Measurements from ENCODE around the gene ATG13. TPM values are rescaled to one million over a fixed set of nuclear protein-coding genes. Genes with fewer than 3 reads are reported as not detected.
A peak's percentile ranks its signal among the peaks of the same experiment; 100 is the strongest.
"Not testable (repeated sequence)": the region's sequence is repeated elsewhere in the genome, so short reads cannot be mapped to it uniquely, and the experiment has no call there.

ATG13 gene
- total RNA-seq, 6 donors from 2014 or later = 54.9 to 122 (median 64.9) TPM

- TF ChIP-seq POLR2AphosphoS5 (IDR thresholded peaks at IDR 0.05) = no peak
- TF ChIP-seq POLR2A (IDR thresholded peaks at IDR 0.05) = no peak
- Histone ChIP-seq H3K4me1 (peaks cover 31 to 59% (median 49%) of the 10 kb centered on the region in 4 donors), H3K36me3 (peaks cover 21 to 46% (median 35%) of the 10 kb centered on the region in 4 donors), H3K9me3 (no peaks in the 10 kb centered on the region), H3K27ac (peak overlapping the region; percentile 80 to 89 (median 87)), H3K4me3 (peak overlapping the region; percentile 74 to 93 (median 88)), H3K27me3 (no peaks in the 10 kb centered on the region)
- DNase-seq (peak in 1 of 2 donors; percentile 79), ATAC-seq (ENCODE audit: low FRiP score in 2 of 2) (no peak)
- 1% methylated on average over 21 to 29 of the region's 29 CpGs for WGBS, 2 donors
Measured at GRCh38 chr11:46701078-46701654, 83.8 kb downstream of the ATG13 start.

- Histone ChIP-seq H3K27me3 (no peaks in the 10 kb centered on the region), H3K27ac (no peak overlapping the region), H3K4me1 (peaks cover 9 to 22% (median 15%) of the 10 kb centered on the region in 4 donors), H3K4me3 (no peak overlapping the region), H3K9me3 (no peaks in the 10 kb centered on the region), H3K36me3 (peaks cover 21 to 55% (median 50%) of the 10 kb centered on the region in 4 donors)
- DNase-seq = peak in 1 of 2 donors; percentile 75
- WGBS, 2 donors = 95 to 100% methylated on average over 3 to 27 of the region's 31 CpGs
- TF ChIP-seq EP300 (IDR thresholded peaks at IDR 0.05) = no peak
- TF ChIP-seq POLR2A (IDR thresholded peaks at IDR 0.05) = no peak
- TF ChIP-seq CTCF (IDR thresholded peaks at IDR 0.05) = no peak
- no peak for TF ChIP-seq POLR2AphosphoS5 (IDR thresholded peaks at IDR 0.05)
- no peak for ATAC-seq (ENCODE audit: low FRiP score in 2 of 2)
Measured at GRCh38 chr11:46705070-46705688, 87.8 kb downstream of the ATG13 start.

GRCh38 chr11:46706886-46707285, 89.5 kb downstream of the ATG13 start:
- H3K36me3 ChIP-seq = peaks cover 21 to 55% (median 50%) of the 10 kb centered on the region in 4 donors
- no peak for ATAC-seq (ENCODE audit: low FRiP score in 2 of 2)
- DNase-seq = no peak
- WGBS, 2 donors = 87 to 89% methylated on average over 7 of the region's 7 CpGs
- no peak overlapping the region for H3K4me3 ChIP-seq
- peaks cover 3 to 15% (median 10%) of the 10 kb centered on the region in 4 donors for H3K4me1 ChIP-seq
- no peak overlapping the region for H3K27ac ChIP-seq
- no peaks in the 10 kb centered on the region for H3K9me3 ChIP-seq
- TF ChIP-seq EP300 (IDR thresholded peaks at IDR 0.05) (no peak), CTCF (IDR thresholded peaks at IDR 0.05) (no peak), POLR2AphosphoS5 (IDR thresholded peaks at IDR 0.05) (no peak), POLR2A (IDR thresholded peaks at IDR 0.05) (no peak)
- H3K27me3 ChIP-seq = no peaks in the 10 kb centered on the region

GRCh38 chr11:46709351-46709750, 92.0 kb downstream of the ATG13 start:
- H3K9me3 ChIP-seq; H3K4me3 ChIP-seq; H3K27ac ChIP-seq; H3K27me3 ChIP-seq; H3K4me1 ChIP-seq; ATAC-seq (ENCODE audit: low FRiP score in 2 of 2); DNase-seq: not testable (repeated sequence)
- 85 to 95% methylated on average over 9 of the region's 9 CpGs for WGBS, 2 donors
- peaks cover 18 to 38% (median 32%) of the 10 kb centered on the region in 4 donors for H3K36me3 ChIP-seq

GRCh38 chr11:46710821-46711269, 93.5 kb downstream of the ATG13 start:
- no peak for DNase-seq
- Histone ChIP-seq H3K36me3 (peaks cover 3 to 23% (median 17%) of the 10 kb centered on the region in 4 donors), H3K27me3 (no peaks in the 10 kb centered on the region), H3K4me3 (no peak overlapping the region), H3K27ac (peak overlapping the region in 3 of 4 donors; percentile 55 to 70 (median 66)), H3K4me1 (no peaks in the 10 kb centered on the region), H3K9me3 (no peaks in the 10 kb centered on the region)
- ATAC-seq (ENCODE audit: low FRiP score in 2 of 2) = peak; percentile 54 to 95
- 73 to 78% methylated on average over 8 to 9 of the region's 10 CpGs for WGBS, 2 donors
- TF ChIP-seq EP300 (IDR thresholded peaks at IDR 0.05) (no peak), POLR2AphosphoS5 (IDR thresholded peaks at IDR 0.05) (no peak), POLR2A (IDR thresholded peaks at IDR 0.05) (no peak), CTCF (IDR thresholded peaks at IDR 0.05) (no peak)
